Measurements from ENCODE around the gene ADAMTS13.

ADAMTS13 gene

DNA sequence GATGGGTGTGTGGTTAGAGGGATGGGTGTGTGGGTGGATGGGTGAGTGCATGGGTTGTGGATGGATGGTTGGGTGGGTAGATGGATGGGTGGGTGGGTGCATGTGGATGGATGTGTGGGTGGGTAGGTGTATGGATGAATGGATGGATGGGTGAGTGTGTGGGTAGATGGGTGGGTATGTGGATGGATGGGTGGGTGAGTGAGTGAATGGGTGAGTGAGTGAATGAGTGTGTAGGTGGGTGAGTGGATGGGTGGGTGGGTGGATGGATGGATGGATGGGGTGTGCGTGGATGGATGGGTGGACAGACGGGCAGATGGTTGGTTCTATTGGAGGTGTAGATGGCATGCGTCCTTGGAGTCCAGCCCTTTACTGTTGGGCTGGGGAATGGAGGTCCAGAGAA, 28.8 kb upstream of the ADAMTS13 start:
- DNase-seq = no peak

DNA sequence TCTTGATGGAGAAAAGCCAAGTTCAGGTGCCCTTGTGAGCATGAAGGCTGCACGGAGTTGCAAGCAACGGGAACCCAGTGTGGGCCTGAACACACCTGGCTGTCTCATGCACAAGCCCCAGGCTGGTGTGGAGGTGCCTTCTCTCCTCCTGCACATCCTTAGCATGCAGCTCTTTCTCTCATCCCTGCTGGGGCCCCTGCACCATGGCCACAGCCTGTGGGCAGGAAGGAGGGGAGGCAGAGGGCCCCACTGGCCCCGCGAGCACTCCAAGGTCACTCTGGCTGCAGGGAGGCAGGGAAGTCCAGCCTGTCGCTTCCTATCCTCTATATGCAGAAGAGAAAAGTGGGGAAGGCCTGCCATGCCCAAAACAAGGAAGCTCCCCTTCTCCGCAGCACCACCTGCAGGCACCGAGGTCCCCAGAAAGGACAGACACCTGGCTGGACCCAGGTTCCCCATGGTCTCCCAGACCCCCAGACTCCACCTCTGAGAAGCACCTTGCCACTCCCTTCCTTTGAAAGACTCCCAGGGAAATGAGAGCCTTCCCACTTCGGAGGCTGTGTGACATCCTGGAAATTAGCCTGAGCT, 27.4 kb upstream of the ADAMTS13 start:
- no peak for DNase-seq

DNA sequence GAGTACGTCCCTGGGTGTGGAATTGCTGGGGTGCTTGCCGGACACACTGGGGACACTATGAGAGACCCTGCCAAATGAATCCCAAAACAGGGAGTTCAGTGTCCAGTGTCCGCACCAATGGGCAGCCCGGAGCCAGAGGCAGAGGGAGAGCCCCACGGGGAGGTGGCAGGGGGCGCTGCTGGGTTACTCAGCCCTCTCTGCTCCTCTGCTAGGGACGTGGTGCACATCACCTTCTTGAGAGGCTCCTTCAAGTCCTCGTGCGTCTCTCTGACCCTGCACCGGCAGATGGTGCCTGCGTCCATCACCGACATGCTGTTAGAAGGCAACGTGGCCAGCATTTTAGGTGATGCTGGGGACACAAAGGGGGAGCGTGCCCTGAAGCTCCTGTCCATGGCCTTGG, 25.2 kb upstream of the ADAMTS13 start:
- DNase-seq = peak; percentile 9

DNA sequence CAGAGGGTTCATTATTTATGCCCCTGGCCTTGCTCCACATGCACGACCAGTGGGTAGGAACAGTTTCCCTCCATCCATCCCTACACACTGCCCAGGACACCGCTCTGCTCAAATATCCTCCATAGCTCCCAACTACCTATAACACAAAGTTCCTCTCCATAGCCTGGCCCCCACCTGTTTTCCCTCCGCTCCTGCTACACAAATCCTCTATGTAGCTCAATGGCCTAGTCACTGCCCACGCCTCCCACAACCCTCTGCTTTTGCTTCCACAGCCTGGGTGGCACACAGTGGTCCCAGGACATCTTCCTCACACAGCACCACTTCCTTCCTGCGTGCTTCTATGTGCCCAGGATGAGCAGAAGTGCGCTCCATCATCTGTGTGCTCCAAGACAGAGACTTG, 24.8 kb upstream of the ADAMTS13 start:
- no peak for DNase-seq

DNA sequence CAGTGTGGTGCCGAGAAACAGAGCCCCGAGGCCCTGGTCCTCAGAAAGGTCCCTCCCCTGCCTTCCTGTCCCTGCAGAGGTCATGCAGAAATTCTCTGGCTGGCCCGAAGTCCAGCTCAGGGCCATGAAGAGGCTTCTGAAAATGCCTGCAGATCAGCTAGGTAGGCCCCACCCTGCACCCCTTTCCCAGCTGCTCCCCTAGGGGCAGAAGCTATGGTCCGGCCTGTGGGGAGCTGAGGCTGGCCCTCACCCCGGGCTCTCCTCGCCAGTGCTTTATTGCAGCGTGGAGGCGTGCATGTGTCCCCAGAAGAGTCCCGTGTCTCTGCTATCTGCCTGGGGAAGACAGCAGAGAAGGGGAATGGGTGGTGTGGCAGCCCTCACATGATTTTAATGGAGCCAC, 24.3 kb upstream of the ADAMTS13 start:
- no peak for DNase-seq

DNA sequence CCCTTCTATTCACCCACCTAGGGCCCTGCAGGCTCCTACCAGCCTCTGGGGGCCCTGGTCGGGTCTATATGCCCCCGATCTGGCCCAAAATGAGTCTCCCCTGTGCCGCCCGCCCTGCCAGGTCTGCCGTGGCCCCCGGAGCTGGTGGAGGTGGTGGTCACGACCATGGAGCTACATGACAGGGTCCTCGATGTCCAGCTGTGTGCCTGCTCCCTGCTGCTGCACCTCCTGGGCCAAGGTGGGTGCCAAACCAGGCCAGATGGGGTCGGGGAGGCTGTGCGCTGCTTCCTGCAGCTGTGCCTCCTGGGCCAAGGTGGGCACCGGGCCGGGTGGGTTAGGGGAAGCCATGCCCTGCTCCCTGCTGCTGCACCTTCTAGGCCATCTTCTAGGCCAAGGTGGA, 21.9 kb upstream of the ADAMTS13 start:
- DNase-seq = no peak

DNA sequence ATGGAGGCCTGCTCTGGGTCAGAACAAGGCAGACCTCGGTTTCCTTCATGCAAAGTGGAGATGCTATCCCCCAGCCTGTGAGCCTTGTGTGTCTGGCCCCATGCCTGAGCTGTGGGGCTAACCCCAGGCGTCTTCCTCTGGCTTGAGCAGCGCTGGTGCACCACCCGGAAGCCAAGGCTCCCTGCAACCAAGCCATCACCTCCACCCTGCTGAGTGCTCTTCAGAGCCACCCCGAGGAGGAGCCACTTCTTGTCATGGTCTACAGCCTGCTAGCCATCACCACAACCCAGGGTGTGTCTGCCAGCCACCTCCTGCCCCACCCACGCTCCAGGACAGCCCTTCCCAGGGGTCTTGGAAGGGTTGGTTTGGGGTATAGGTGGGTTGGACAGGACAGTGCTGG, 20.6 kb upstream of the ADAMTS13 start:
- no peak for DNase-seq

DNA sequence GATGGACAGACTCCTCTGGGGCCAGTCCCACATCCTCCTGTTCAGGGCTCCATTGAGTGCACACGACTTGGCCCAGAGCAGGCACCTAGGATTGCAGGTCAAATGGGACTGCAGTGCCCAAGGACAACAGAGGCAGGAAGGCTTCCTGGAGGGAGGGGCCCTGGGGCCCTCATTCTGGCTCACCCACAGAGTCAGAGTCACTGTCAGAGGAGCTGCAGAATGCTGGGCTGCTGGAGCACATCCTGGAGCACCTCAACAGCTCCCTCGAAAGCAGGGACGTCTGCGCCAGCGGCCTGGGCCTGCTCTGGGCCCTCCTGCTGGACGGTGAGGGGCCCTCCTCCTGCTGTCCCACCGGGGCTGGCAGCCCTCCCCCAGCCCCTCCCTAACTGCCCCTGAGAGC, 19.5 kb upstream of the ADAMTS13 start:
- no peak for DNase-seq

DNA sequence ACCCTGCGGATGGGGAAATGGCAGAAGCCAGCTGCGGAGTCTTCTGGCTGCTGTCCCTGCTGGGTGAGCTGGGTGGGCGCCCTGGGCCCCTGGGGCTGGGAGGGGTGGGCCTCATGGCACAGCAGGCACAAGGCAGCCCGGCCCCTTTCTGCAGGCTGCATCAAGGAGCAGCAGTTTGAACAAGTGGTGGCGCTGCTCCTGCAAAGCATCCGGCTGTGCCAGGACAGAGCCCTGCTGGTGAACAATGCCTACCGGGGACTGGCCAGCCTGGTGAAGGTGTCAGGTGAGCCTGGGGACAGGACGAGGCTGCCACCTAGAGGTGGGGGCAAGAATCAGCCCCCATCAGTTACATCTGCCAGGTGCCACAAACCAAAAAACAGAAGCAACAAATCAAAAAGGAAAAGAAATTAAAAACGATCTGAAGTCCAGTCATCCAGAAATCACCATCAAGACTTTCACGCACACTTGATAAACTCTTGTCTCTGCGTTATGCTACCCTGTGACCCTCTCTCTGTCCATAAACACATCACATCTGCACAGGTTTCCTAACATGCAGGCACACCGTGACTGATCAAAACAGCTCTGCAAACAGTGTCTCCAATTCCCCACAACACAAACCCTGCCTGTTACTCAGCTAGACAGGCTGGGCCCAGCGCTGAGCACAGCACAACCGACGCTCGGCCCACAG, 18.3 kb upstream of the ADAMTS13 start:
- DNase-seq = peak; percentile 75

DNA sequence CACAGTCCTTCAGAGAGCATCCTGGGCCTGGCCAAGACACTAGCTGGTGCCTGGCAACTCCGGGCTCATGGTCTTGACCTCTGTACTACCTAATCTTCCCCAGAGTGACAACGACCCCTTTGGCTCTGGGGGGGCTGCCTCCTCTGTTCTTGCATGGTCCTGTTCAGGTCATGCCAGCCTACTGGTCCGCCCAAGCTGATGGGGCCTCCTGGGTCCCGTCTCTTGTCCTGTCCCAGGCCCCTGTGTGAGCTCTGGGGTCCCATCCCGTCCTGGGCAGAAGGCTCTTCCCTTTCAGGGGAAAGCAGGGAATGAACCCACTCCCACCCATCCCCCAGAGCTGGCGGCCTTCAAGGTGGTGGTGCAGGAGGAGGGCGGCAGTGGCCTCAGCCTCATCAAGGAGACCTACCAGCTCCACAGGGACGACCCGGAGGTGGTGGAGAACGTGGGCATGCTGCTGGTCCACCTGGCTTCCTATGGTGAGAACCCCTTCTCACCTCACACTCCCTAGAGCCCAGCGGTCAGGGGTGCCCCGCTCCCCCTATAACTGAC, 17.6 kb upstream of the ADAMTS13 start:
- no peak for DNase-seq

DNA sequence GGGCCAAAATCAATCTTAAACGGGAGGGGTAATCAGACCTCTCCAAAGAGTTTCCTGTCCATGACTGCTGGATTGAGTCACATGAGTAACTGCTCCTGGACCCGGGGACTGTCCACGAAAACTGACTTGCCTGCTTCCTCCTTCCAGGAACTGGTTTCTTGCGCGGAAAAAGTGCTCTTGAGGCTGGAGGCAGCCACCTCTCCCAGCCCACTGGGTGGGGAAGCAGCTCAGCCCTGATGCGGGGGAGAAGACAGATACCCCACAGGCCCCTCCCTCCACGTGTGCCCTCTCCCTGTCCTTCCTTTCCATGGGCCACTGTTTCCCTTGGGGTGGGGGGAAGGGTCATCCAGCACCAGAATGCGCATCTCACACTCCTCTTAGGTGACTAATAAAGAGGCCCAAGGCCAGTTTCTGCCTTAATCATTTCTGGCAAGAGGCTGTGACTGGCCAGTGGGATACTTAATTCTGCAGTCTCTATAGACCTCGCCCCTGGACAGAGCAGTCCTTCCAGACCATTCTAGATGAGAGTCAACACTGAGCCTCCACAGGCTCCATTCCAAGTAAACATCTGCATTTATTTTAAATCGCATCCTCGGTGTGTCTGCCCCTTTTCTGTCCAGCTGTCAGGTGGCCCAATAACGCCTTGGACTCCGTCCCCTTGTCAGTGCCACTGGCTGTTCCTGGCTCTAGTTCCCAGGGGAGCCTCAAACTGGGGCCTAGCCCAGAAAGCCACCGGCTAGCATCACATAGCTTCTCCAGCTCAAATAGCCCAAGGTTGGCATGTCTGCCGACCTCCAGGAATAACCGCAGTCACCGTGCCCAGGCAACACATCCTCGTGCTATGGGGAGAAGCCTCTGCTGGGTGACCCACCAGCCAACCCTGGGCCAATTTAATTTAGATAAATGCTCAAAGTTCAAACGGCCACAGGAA, 16.4 kb upstream of the ADAMTS13 start:
- no peak for DNase-seq

DNA sequence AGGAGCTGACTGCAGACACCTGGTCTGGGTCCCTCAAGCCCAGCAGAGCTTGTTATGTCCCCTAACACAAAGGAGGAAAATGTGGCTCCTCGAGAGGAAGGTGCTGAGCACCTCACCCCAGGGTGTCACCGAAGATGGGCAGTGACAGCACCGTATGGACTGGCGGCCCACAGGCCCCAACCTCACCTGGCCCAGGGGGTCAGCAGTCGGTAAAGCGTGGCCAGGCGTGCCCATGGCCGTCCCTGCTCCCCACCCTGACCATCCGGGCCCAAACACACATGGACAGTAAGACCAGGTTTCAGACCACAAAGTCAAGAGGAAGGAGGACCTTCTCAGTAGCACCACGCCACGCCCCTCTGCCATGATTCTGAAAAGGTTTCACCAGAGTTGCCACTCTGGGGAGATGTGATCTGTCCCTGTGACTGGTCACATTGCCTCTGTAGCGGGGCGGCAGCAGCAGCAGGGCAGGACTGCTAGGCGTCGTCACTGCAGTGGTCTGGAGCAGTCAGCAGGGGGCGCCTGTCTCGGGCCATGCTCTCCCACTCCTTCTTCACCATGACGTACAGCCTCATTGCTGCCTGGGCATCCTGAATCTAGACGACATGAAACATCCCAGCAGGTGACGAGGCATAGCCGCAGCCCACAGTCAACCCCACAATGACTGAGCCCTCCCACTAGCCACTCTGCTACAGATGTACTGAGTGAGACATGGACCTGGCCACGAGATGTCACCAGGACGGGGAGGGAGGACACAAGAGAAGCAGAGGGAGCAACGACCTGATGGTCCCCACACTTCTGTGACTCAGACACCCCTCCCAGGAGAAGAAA, 15.5 kb upstream of the ADAMTS13 start:
- DNase-seq = peak; percentile 81

DNA sequence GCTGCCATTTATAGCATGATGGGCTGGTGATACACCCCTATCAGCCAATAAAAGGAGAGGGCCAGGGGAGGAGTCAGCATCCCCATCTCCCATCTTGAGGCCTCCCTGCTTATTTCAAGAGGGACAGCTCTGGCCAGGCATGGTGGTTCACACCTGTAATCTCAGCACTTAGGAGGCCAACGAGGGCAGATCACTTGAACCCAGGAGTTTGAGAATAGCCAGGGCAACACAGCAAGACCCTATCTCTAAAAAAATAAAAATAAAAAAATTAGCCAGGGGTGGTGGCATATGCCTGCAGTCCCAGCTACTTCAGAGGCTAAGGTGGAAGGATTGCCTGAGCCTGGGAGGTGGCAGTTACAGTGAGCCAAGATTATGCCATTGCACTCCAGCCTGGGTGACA, 14.1 kb upstream of the ADAMTS13 start:
- no peak for DNase-seq

DNA sequence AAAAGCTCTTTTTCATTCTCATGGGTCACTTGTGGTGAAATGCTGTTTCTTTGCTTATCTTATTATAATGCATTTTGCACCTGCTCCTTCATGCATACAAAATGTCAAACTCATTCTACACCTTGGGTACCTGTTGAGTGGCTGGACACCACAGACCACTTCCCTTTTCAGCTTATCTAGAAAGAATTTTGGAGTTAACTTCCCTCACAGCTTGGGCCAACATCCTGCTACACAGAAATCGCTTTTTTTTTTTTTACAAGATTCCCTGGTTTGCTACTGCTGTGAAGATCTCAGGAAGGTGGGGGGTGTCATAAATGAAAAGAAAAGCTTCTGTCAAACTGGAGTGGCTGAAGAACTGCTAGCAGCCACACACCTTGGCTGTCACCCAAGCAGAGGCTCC, 7.0 kb upstream of the ADAMTS13 start:
- DNase-seq = no peak

DNA sequence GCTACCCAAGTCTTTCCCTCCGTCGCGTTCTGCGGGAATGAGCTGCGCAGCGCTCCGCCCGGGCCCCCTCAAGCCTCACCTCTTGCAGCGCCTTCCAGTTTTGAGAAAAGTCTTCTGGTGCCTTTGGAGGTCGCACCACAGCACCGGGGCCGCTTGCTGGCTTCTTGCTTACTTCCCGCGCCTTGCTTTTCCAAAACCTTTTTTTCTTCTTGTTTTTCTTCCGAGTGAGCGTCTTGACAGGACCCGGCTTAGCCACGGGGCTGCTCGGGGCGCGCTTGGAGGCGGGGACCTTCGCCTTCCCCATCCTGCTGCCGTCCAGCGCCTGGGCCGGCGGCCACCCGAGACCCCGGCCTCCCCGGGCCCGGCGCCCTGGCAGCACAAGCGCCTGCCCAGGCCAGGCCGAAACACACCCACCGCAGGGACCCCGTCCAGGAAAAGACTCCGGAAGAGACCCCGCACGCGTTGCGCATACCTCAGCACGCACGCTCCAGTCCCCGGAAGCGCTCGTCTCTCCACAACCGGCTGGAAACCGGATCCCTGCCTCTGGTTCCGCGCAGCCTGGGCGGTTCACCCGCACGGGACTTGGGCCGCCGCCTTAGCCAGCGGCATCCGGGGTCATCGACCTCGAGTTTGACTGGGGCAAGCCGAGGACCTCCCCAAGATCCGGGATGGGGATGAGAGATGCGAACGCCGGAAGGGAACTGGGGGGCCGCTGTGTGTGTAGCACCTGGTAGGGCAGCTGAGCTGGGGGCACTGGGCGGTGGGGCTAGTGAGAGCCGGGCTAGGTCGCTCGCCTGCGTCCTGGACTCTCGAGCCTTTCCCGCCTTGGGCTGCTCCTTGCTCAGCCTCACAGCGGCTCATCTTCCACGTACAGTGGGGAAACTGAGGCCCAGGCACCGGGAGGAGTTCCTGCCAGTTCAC, 4.4 kb upstream of the ADAMTS13 start, which contains the start of gene REXO4:
TSS of gene REXO4 (minus strand) at position 470 of the 921 bp plus-strand sequence. CDS start at position 304, 166 bp downstream.
- peak; percentile 83 for DNase-seq

DNA sequence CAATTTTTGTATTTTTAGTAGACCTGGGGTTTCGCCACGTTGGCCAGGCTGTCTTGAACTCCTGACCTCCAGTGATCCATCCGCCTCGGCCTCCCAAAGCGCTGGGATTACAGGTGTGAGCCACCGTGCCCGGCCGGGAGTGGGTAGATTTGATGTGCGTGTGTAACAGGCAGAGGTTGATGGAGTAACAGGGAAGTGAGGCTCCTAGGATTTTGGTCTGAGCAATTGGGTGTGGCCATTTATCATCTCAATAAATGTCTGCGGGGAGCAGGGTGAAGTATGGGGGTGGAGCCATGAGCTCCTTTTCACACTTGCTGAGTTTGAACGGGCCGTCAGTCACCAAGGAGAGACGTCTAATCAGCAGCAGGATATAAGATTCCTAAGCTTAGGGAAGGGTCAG, 3.2 kb upstream of the ADAMTS13 start:
- no peak for DNase-seq

DNA sequence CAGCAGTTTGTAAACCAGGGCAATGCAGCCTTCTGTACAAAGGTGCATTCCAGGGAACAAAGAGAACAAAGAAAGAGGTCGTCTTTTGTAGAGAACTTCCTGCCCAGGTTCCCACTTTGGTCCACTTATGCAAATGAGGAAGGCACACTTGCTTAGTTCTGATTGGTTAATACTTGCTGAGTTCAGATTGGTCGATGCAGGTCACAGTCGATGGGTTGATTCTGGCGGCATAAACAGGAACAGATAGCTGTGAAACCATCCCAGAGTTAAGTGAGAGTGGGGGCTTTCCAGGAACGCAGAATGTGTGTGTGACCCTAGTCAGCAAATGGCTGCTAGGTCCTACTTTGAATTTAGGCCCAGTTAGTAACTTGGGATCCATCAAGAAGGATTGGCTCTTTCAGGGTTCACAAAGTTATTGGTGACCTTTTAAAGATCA, 1.8 kb upstream of the ADAMTS13 start:
- DNase-seq = no peak

DNA sequence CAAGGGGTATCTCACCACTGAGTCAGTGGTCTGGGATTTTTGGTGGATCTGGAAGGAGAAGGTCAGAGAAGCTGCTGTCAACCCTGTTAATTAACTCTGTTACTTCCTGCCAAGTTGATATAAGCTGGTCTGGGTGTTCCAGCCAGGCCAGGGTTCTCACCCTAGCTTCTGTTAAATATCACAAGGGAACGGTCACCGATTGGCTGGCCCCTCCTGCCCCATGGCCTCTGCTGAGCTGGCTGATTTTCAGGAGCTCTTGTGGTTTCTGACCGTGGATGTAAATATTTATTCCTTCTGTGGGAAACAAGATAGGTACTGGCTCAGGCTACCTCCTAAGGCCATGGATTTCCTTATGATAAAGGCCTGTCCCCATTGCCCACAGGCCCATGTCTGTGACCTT, 1.0 kb downstream of the ADAMTS13 start:
- no peak for DNase-seq

DNA sequence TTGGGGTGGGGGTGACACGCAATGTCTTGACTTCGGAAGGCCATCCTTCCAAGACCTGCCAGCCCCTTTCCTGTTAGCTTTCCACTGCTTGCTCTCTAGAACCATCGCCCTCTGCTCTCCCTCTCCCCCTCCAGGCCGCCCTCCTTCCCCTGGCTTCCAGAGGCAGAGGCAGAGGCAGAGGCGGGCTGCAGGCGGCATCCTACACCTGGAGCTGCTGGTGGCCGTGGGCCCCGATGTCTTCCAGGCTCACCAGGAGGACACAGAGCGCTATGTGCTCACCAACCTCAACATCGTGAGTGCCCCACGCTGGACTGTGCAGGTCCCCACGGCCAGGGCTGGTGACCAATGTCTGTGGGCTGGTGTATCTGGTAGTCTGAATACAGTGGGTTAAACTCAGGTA, 2.0 kb downstream of the ADAMTS13 start:
- no peak for DNase-seq

DNA sequence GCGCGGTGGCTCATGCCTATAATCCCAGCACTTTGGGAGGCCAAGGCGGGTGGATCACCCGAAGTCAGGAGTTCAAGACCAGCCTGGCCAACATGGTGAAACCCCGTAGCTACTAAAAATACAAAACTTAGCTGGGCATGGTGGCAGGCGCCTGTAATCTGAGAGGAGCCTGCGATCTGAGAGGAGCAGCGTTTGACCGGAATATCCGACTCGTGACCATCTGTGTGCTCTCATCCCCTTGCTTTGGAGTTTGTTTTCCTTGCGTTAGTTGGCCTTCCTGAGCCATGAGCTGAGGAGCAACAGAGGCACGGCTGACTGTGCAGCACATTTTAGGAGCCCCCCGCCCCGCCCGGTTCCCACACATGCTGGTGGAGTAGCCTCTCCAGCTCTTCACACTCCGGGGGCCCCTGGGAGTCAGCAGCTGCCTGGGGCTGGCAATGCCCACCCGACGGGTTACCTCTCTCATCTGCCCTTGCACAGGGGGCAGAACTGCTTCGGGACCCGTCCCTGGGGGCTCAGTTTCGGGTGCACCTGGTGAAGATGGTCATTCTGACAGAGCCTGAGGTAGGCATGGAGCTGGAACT, 3.0 kb downstream of the ADAMTS13 start:
- no peak for DNase-seq

DNA sequence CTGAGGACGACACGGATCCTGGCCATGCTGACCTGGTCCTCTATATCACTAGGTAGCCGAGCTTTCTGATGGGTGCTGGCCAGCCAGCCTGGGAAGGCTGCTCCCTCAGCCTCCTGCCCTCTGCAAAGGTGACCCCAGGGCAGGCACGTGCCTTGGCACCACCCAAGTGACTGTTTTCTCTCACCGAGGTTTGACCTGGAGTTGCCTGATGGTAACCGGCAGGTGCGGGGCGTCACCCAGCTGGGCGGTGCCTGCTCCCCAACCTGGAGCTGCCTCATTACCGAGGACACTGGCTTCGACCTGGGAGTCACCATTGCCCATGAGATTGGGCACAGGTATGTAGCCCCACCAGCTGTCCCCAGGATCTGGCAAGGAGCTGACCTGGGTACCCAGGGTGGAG, 3.8 kb downstream of the ADAMTS13 start:
- no peak for DNase-seq

All from CD4-positive, alpha-beta T cell treated with Interleukin-6 for 4 hours (primary cell).